Bronchial epithelial cell (primary cell): ENCODE results near the gene ASCC3. TPM values are rescaled to one million over a fixed set of nuclear protein-coding genes. Genes with fewer than 3 reads are reported as not detected.
"Not testable (repeated sequence)": the region's sequence is repeated elsewhere in the genome, so short reads cannot be mapped to it uniquely, and the experiment has no call there.

Source experiments
- DNase-seq: peaks from one replicate; pipeline ENCODE4 v3.0.0-alpha.2; 2010; ENCODE audit warnings: low read depth
- FAIRE-seq: peaks from 2 replicates; lab custom pipeline; 2011; peaks lifted over from hg19 to GRCh38; lab: Jason Lieb, UNC
- H3K27me3 ChIP-seq: 2 replicates; pipeline ENCODE4 v1.5.1; 2011; ENCODE audit warnings: low read length; ENCODE audit not compliant: control insufficient read depth, insufficient read depth
- H3K36me3 ChIP-seq: 2 replicates; pipeline ENCODE4 v1.5.1; 2011; ENCODE audit warnings: low read length; ENCODE audit not compliant: control insufficient read depth, insufficient read depth
- H3K4me3 ChIP-seq: 2 replicates; pipeline ENCODE4 v1.5.1; 2011; ENCODE audit warnings: mild to moderate bottlenecking, low read depth, low read length, control low read depth
- CTCF ChIP-seq: IDR thresholded peaks from 2 replicates; pipeline ENCODE4 v1.5.1; 2011; ENCODE audit warnings: mild to moderate bottlenecking, moderate library complexity, low read length, control low read depth, inconsistent platforms; ENCODE audit not compliant: insufficient read depth, severe bottlenecking
- total RNA-seq: library from RNA; depleted of rRNA; stranded (reverse); fragments of >200 nt; gene quantifications from 2 replicates; pipeline ENCODE4 v1.2.1, GENCODE V29; 2014

Gene ASCC3
- total RNA-seq, 1 donor from 2014 or later: 52.7 TPM

- Histone ChIP-seq H3K4me3 (no peak overlapping the region), H3K36me3 (peaks cover 2% of the 10 kb centered on the region), H3K27me3 (no peaks in the 10 kb centered on the region)
- TF ChIP-seq CTCF: no peak
- DNase-seq: no peak
- no peak for FAIRE-seq
Measured at GRCh38 chr6:100761841-100762240, 119.3 kb downstream of the ASCC3 start.

- FAIRE-seq, H3K36me3 ChIP-seq: not testable (repeated sequence)
Measured at GRCh38 chr6:100758386-100758785, 122.7 kb downstream of the ASCC3 start.

GRCh38 chr6:100753421-100753820 is 127.7 kb downstream of the ASCC3 start:
- no peak for TF ChIP-seq CTCF
- DNase-seq (no peak), FAIRE-seq (no peak)
- H3K4me3 ChIP-seq: no peak overlapping the region
- H3K27me3 ChIP-seq: no peaks in the 10 kb centered on the region
- H3K36me3 ChIP-seq: peaks cover 1% of the 10 kb centered on the region

More at GRCh38 chr6:100758386-100758785, 122.7 kb downstream of the ASCC3 start:
- not testable (repeated sequence) for H3K4me3 ChIP-seq, DNase-seq, H3K27me3 ChIP-seq

- FAIRE-seq (no peak), DNase-seq (no peak)
- Histone ChIP-seq H3K36me3 (peaks cover 2% of the 10 kb centered on the region), H3K27me3 (no peaks in the 10 kb centered on the region), H3K4me3 (no peak overlapping the region)
- no peak for TF ChIP-seq CTCF
Measured at GRCh38 chr6:100751590-100751989, 129.5 kb downstream of the ASCC3 start.

- FAIRE-seq: no peak
- Histone ChIP-seq H3K36me3 (peaks cover 3% of the 10 kb centered on the region), H3K27me3 (no peaks in the 10 kb centered on the region), H3K4me3 (no peak overlapping the region)
- no peak for DNase-seq
- no peak for TF ChIP-seq CTCF
Measured at GRCh38 chr6:100745419-100746041, 135.6 kb downstream of the ASCC3 start.

- FAIRE-seq (no peak), DNase-seq (no peak)
- no peak for TF ChIP-seq CTCF
- no peaks in the 10 kb centered on the region for H3K27me3 ChIP-seq
- H3K36me3 ChIP-seq: peaks cover 2% of the 10 kb centered on the region
- H3K4me3 ChIP-seq: no peak overlapping the region
Measured at GRCh38 chr6:100740439-100740838, 140.7 kb downstream of the ASCC3 start.

- H3K27me3 ChIP-seq, H3K36me3 ChIP-seq, H3K4me3 ChIP-seq, DNase-seq, FAIRE-seq: not testable (repeated sequence)
Measured at GRCh38 chr6:100737720-100738119, 143.4 kb downstream of the ASCC3 start.
